Transverse colon (tissue), 4 donors: ENCODE results near the gene PLD4. TPM values are rescaled to one million over a fixed set of nuclear protein-coding genes. Genes with fewer than 3 reads are reported as not detected.
"Not testable (repeated sequence)": the region's sequence is repeated elsewhere in the genome, so short reads cannot be mapped to it uniquely, and the experiment has no call there.

ENCODE experiments used
- DNase-seq: peaks from one replicate; pipeline ENCODE4 v3.0.0-alpha.2; 2019
- H3K27ac ChIP-seq, 4 donors: fragments of 200-600 bp; sonication (generic); 2 replicates each; pipeline ENCODE4 v1.5.1; 2016 to 2018; ENCODE audit warnings: inconsistent platforms in 4 of 4
- H3K27me3 ChIP-seq: fragments of 200-600 bp; sonication (generic); 2 replicates; pipeline ENCODE4 v1.5.1; 2017; ENCODE audit warnings: inconsistent platforms
- H3K36me3 ChIP-seq, 4 donors: fragments of 200-600 bp; sonication (generic); 2 replicates each; pipeline ENCODE4 v1.5.1; 2017 to 2019; ENCODE audit warnings: inconsistent platforms in 4 of 4
- H3K4me1 ChIP-seq, 4 donors: fragments of 200-600 bp; sonication (generic); 2 replicates each; pipeline ENCODE4 v1.5.1; 2017 to 2020; ENCODE audit warnings: inconsistent platforms in 4 of 4
- H3K4me3 ChIP-seq, 4 donors: fragments of 200-600 bp; sonication (generic); 1 replicate in 1 of 4; 2 replicates in 3 of 4; pipeline versions ENCODE4 v1.5.1 to v1.6.1; 2017 to 2019; ENCODE audit warnings: inconsistent platforms in 4 of 4
- H3K9me3 ChIP-seq, 2 donors: fragments of 200-600 bp; sonication (generic); 2 replicates each; pipeline ENCODE4 v1.5.1; 2017 to 2019; ENCODE audit warnings: inconsistent platforms in 2 of 2
- CTCF ChIP-seq, 5 experiments: fragments of 200-600 bp in 3 of 5; fragments of 450-650 bp in 2 of 5; sonication (generic) in 3 of 5; IDR thresholded peaks; 1 replicate in 2 of 5; 2 replicates in 3 of 5; pipeline ENCODE4 v1.5.1; 2016 to 2017; ENCODE audit warnings: antibody characterized with exemption in 5 of 5, inconsistent platforms in 3 of 5, mild to moderate bottlenecking in 2 of 5, moderate library complexity in 1 of 5
- EP300 ChIP-seq: sonication (generic); formaldehyde crosslinking; IDR thresholded peaks from one replicate; pipeline ENCODE4 v1.6.1; 2017; ENCODE audit warnings: antibody characterized with exemption, low read depth
- POLR2A ChIP-seq: fragments of 450-650 bp; IDR thresholded peaks from one replicate; pipeline ENCODE4 v1.6.1; 2016; ENCODE audit warnings: antibody characterized with exemption, mild to moderate bottlenecking, moderate library complexity
- POLR2AphosphoS5 ChIP-seq, 3 donors: sonication (generic); formaldehyde crosslinking; IDR thresholded peaks; one replicate each; pipeline ENCODE4 v1.6.1; 2016; ENCODE audit warnings: antibody characterized with exemption in 3 of 3
- WGBS, 2 donors: methylation state at CpG; one replicate each; pipeline ENCODE4 v1.1.5; 2018; ENCODE audit warnings: low coverage in 1 of 2; 5-methylcytosine and 5-hydroxymethylcytosine counted together
- in situ Hi-C, 4 donors: fragments of 200-750 bp; cut with MboI; loops; one replicate each; pipeline versions ENCODE4 v1.15.0 to v1.15.1; 2017; ENCODE audit warnings: low sequenced_read_pairs in 3 of 4, low pct_ligation_motif_present in 1 of 4, low pct_unique_long_range_greater_than_20kb in 1 of 4
- intact Hi-C: fragments of 100-400 bp; cut with DNase I; formaldehyde crosslinking; loops from one replicate; pipeline ENCODE4 v1.15.1; 2023; ENCODE audit warnings: low total_unique reads
- total RNA-seq, 4 donors: library from RNA; depleted of rRNA; stranded (reverse); fragments of >200 nt; gene quantifications; one replicate each; pipeline ENCODE4 v1.1.0, GENCODE V29; 2016

The PLD4 gene
- total RNA-seq, 4 donors from 2014 or later = 1.1 TPM; not detected in 2

DNA sequence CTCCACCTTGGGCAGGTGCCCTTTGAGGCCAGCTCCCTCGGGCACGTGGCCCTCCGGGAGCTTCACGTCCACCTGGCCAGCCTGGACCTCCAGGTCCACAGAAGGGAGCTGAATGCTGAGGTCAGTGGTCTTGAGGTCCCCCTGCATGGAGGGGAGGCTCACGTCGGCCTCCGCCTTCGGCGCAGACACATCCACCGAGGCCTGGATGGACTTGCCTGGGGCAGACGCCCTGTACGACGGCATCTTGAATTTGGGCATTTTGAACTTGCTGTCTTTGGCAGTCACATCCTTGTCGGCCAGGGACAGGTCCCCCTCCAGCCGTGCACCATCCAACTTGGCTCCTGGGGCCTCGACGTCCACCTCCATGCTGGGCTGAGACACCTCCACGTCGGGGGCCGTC lies 20.6 kb downstream of the PLD4 start:
- WGBS, 2 donors = 89% methylated on average over 20 of the region's 20 CpGs; no CpG with 5 or more reads in 1 of the 2 donors
- intact Hi-C loops, H3K27me3 ChIP-seq, H3K36me3 ChIP-seq, H3K27ac ChIP-seq, H3K4me1 ChIP-seq, DNase-seq, H3K9me3 ChIP-seq, H3K4me3 ChIP-seq, in situ Hi-C loops: not testable (repeated sequence)

- H3K4me1 ChIP-seq, in situ Hi-C loops, H3K9me3 ChIP-seq, DNase-seq, H3K27me3 ChIP-seq, H3K27ac ChIP-seq, intact Hi-C loops, H3K36me3 ChIP-seq, H3K4me3 ChIP-seq: not testable (repeated sequence)
- 81% methylated on average over 26 of the region's 43 CpGs; no CpG with 5 or more reads in 1 of the 2 donors for WGBS, 2 donors
These were observed 21.6 kb downstream of the PLD4 start for GRCh38 chr14:104945986-104946965.

GRCh38 chr14:104947201-104947600 lies 22.5 kb downstream of the PLD4 start:
- H3K36me3 ChIP-seq, H3K4me1 ChIP-seq, H3K4me3 ChIP-seq, H3K27me3 ChIP-seq, intact Hi-C loops, in situ Hi-C loops, H3K9me3 ChIP-seq, H3K27ac ChIP-seq, DNase-seq: not testable (repeated sequence)
- 90% methylated on average over 13 of the region's 13 CpGs; no CpG with 5 or more reads in 1 of the 2 donors for WGBS, 2 donors

GRCh38 chr14:104947881-104948735 lies 23.4 kb downstream of the PLD4 start:
- H3K27ac ChIP-seq, H3K9me3 ChIP-seq, in situ Hi-C loops, H3K4me1 ChIP-seq, intact Hi-C loops, H3K27me3 ChIP-seq, H3K36me3 ChIP-seq, H3K4me3 ChIP-seq, DNase-seq: not testable (repeated sequence)
- 89% methylated on average over 28 of the region's 35 CpGs; no CpG with 5 or more reads in 1 of the 2 donors for WGBS, 2 donors

DNA sequence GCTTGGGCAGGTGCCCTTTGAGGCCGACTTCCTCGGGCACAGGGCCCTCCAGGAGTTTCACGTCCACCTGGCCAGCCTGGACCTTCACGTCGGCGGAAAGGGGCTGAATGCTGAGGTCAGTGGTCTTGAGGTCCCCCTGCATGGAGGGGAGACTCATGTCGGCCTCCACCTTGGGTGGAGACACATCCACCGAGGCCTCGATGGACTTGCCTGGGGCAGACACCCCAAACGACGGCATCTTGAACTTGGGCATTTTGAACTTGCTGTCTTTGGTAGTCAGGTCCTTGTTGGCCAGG lies 24.0 kb downstream of the PLD4 start:
- no peak for TF ChIP-seq POLR2A
- TF ChIP-seq CTCF (IDR thresholded peaks at IDR 0.05) = no peak
- TF ChIP-seq POLR2AphosphoS5 (IDR thresholded peaks at IDR 0.05) = no peak
- TF ChIP-seq EP300 = no peak
- Histone ChIP-seq H3K4me3 (no peak overlapping the region), H3K9me3 (no peaks in the 10 kb centered on the region), H3K36me3 (no peaks in the 10 kb centered on the region), H3K4me1 (no peaks in the 10 kb centered on the region), H3K27me3 (no peaks in the 10 kb centered on the region), H3K27ac (no peak overlapping the region)
- intact Hi-C loops = no loop called here
- DNase-seq = no peak
- WGBS, 2 donors = 88% methylated on average over 6 of the region's 11 CpGs; no CpG with 5 or more reads in 1 of the 2 donors
- in situ Hi-C loops = no loop called here

GRCh38 chr14:104949406-104949955 lies 24.8 kb downstream of the PLD4 start:
- DNase-seq, H3K27me3 ChIP-seq, H3K4me1 ChIP-seq, H3K9me3 ChIP-seq, H3K4me3 ChIP-seq, in situ Hi-C loops, intact Hi-C loops, H3K36me3 ChIP-seq, H3K27ac ChIP-seq: not testable (repeated sequence)
- 86% methylated on average over 24 of the region's 24 CpGs; no CpG with 5 or more reads in 1 of the 2 donors for WGBS, 2 donors
